ENCODE measurements around the gene FRMD3.

The FRMD3 gene

DNA sequence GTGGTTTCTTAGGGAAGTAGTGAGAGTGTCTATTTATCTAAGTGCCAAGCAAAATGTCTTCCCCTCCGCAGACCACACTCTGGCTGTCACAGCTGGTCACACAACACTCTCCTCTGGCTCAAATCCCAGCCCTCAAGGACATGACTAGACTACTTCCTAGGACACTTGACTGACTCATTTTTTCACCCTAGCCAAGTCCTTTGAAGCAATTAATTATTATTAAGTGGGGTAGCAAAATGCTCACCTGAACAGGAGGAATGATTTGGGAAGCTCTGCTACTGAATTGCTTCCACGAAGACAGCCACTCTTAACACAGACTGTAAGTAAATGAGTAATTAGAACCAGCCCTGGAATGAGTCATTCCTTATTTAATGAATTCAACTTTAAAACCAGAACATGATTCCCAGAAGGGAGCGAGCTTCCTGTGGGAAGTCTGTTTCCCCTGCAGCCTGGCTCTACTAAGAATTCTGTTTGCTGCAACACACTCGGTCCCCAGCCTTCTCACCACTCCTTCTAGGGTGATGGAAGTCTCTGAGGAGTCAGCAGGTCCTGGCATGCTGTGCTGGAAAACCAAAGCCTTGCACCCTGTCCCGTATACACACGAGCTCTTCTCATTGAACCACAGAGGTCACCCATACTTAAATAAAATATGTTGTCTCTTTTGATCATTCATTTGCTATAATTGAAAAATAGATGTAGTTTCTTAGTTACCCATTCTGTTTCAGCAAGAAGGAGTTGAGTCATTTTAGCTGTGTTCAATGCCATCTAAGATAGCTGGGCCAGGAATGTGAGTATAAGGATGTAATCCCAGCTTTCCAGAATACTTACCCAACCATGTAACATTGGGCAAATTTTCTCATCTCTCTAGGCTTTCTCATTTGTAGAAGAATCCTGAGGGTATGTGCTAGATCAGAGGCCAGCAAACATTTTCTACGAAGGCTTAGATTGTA, 256.6 kb downstream of the FRMD3 start:
- Histone ChIP-seq H2BK15ac (ENCODE audit: low read depth, poor library complexity, severe bottlenecking) (no peak overlapping the region), H3K4me2 (ENCODE audit: low read length, poor library complexity, severe bottlenecking) (peak overlapping the region; percentile 34), H4K8ac (ENCODE audit: low read length) (no peak overlapping the region), H3K9me3 (ENCODE audit: control insufficient read depth, low read length) (no peaks in the 10 kb centered on the region), H3K9ac (ENCODE audit: low read length) (peak overlapping the region; percentile 67), H3K79me1 (replicated peaks; ENCODE audit: low read length, poor library complexity, severe bottlenecking) (no peaks in the 10 kb centered on the region), H3K18ac (ENCODE audit: low read depth in 1 of 2, low read length in 2 of 2) (no peak overlapping the region), H2BK5ac (ENCODE audit: low read depth, low read length, poor library complexity, severe bottlenecking) (no peak overlapping the region), H2BK120ac (ENCODE audit: low read depth, low read length) (no peak overlapping the region), H3K4me3 (ENCODE audit: insufficient read depth in 1 of 2, low read depth in 1 of 2, low read length in 2 of 2) (peak overlapping the region in 1 of 2 experiments; percentile 49), H2AFZ (ENCODE audit: low read depth, low read length) (no peak overlapping the region), H3K14ac (ENCODE audit: low read length in 2 of 2) (no peak overlapping the region), H3K36me3 (ENCODE audit: control insufficient read depth in 1 of 2, insufficient read depth in 2 of 2, low read depth in 1 of 2, low read length in 2 of 2) (no peaks in the 10 kb centered on the region), H3K27ac (ENCODE audit: low read length, poor library complexity, severe bottlenecking) (peak overlapping the region; percentile 60), H3K4me1 (ENCODE audit: control insufficient read depth, insufficient read depth, low read depth, low read length) (peaks cover 4% of the 10 kb centered on the region), H3K4ac (ENCODE audit: low read depth in 1 of 2, low read length in 2 of 2) (no peak overlapping the region), H3K23ac (ENCODE audit: low read length in 2 of 2) (no peak overlapping the region), H3K27me3 (ENCODE audit: control insufficient read depth in 1 of 2, insufficient read depth in 1 of 2, low read length in 2 of 2) (peaks cover 0 to 4% of the 10 kb centered on the region in 2 experiments), H4K91ac (ENCODE audit: low read length) (no peak overlapping the region), H2AK5ac (ENCODE audit: low read length, severe bottlenecking) (no peak overlapping the region), H2BK12ac (ENCODE audit: low read length in 2 of 2) (no peak overlapping the region)
- 23% methylated on average over 5 of the region's 7 CpGs for WGBS
- DNase-seq, result peak; percentile 71

DNA sequence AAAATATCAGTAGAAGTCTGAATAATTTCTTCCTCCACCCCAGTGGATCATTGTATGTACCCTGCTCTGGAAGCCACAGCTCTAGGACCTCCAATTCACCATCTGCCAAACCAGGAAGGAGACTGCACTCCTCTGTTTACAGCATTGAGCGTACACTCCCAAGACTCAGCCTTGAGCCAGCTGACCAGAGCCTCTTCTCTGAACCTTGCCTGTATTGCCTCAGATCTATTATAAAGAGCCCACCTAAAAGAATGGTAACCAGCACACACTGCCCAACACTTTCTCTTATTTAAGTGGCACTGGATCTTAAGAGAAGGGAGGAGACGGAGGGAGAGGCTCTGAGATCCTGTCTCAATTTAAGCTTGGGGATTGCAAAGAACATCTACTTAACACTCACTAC, 257.4 kb downstream of the FRMD3 start:
- H3K36me3 ChIP-seq (ENCODE audit: control insufficient read depth in 1 of 2, insufficient read depth in 2 of 2, low read depth in 1 of 2, low read length in 2 of 2), result no peaks in the 10 kb centered on the region
- H3K4ac ChIP-seq (ENCODE audit: low read depth in 1 of 2, low read length in 2 of 2), result no peak overlapping the region
- H3K79me1 ChIP-seq (replicated peaks; ENCODE audit: low read length, poor library complexity, severe bottlenecking), result no peaks in the 10 kb centered on the region
- H3K4me2 ChIP-seq (ENCODE audit: low read length, poor library complexity, severe bottlenecking), result no peak overlapping the region
- peak overlapping the region; percentile 67 for H3K9ac ChIP-seq (ENCODE audit: low read length)
- no peak overlapping the region for H2BK12ac ChIP-seq (ENCODE audit: low read length in 2 of 2)
- no peak overlapping the region for H3K18ac ChIP-seq (ENCODE audit: low read depth in 1 of 2, low read length in 2 of 2)
- no peak overlapping the region for H2BK120ac ChIP-seq (ENCODE audit: low read depth, low read length)
- H3K4me1 ChIP-seq (ENCODE audit: control insufficient read depth, insufficient read depth, low read depth, low read length), result peaks cover 4% of the 10 kb centered on the region
- H3K23ac ChIP-seq (ENCODE audit: low read length in 2 of 2), result no peak overlapping the region
- H2AK5ac ChIP-seq (ENCODE audit: low read length, severe bottlenecking), result no peak overlapping the region
- no peak for DNase-seq
- H3K14ac ChIP-seq (ENCODE audit: low read length in 2 of 2), result no peak overlapping the region
- H2BK15ac ChIP-seq (ENCODE audit: low read depth, poor library complexity, severe bottlenecking), result no peak overlapping the region
- no peak overlapping the region for H2BK5ac ChIP-seq (ENCODE audit: low read depth, low read length, poor library complexity, severe bottlenecking)
- H3K27ac ChIP-seq (ENCODE audit: low read length, poor library complexity, severe bottlenecking), result no peak overlapping the region
- peaks cover 0 to under 1% of the 10 kb centered on the region in 2 experiments for H3K27me3 ChIP-seq (ENCODE audit: control insufficient read depth in 1 of 2, insufficient read depth in 1 of 2, low read length in 2 of 2)
- H4K8ac ChIP-seq (ENCODE audit: low read length), result no peak overlapping the region
- WGBS, result 30% methylated on average over 2 of the region's 2 CpGs
- H2AFZ ChIP-seq (ENCODE audit: low read depth, low read length), result no peak overlapping the region
- no peaks in the 10 kb centered on the region for H3K9me3 ChIP-seq (ENCODE audit: control insufficient read depth, low read length)
- peak overlapping the region in 1 of 2 experiments; percentile 49 for H3K4me3 ChIP-seq (ENCODE audit: insufficient read depth in 1 of 2, low read depth in 1 of 2, low read length in 2 of 2)
- no peak overlapping the region for H4K91ac ChIP-seq (ENCODE audit: low read length)

DNA sequence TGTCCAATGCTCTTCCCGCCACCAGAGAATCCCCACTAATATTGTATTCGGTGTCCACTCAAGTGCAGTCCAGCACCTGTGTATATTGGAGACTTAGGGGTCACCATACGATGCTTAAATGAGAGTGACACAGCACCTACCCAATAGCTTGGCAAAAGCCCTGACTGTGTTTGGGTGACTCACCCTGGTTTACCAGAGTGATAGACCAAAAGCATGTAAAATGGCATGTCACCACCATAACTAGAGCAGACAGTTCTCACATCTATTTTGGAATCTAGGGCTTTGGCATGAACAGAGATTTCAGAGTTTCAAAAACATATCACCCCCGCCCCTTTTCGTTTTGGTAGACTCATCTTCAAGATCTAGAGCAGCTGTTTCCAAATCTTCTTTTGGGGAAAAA, 257.9 kb downstream of the FRMD3 start:
- Histone ChIP-seq H3K18ac (ENCODE audit: low read depth in 1 of 2, low read length in 2 of 2) (no peak overlapping the region), H3K14ac (ENCODE audit: low read length in 2 of 2) (no peak overlapping the region), H3K27me3 (ENCODE audit: control insufficient read depth in 1 of 2, insufficient read depth in 1 of 2, low read length in 2 of 2) (no peaks in the 10 kb centered on the region), H3K4ac (ENCODE audit: low read depth in 1 of 2, low read length in 2 of 2) (no peak overlapping the region), H3K9me3 (ENCODE audit: control insufficient read depth, low read length) (no peaks in the 10 kb centered on the region), H4K91ac (ENCODE audit: low read length) (no peak overlapping the region), H2AK5ac (ENCODE audit: low read length, severe bottlenecking) (no peak overlapping the region), H2BK120ac (ENCODE audit: low read depth, low read length) (no peak overlapping the region), H3K23ac (ENCODE audit: low read length in 2 of 2) (no peak overlapping the region), H2BK15ac (ENCODE audit: low read depth, poor library complexity, severe bottlenecking) (no peak overlapping the region), H3K4me2 (ENCODE audit: low read length, poor library complexity, severe bottlenecking) (no peak overlapping the region), H3K4me3 (ENCODE audit: insufficient read depth in 1 of 2, low read depth in 1 of 2, low read length in 2 of 2) (no peak overlapping the region), H3K4me1 (ENCODE audit: control insufficient read depth, insufficient read depth, low read depth, low read length) (peaks cover 4% of the 10 kb centered on the region), H3K9ac (ENCODE audit: low read length) (no peak overlapping the region), H2BK12ac (ENCODE audit: low read length in 2 of 2) (no peak overlapping the region), H2AFZ (ENCODE audit: low read depth, low read length) (no peak overlapping the region), H4K8ac (ENCODE audit: low read length) (no peak overlapping the region), H3K27ac (ENCODE audit: low read length, poor library complexity, severe bottlenecking) (no peak overlapping the region), H2BK5ac (ENCODE audit: low read depth, low read length, poor library complexity, severe bottlenecking) (no peak overlapping the region), H3K36me3 (ENCODE audit: control insufficient read depth in 1 of 2, insufficient read depth in 2 of 2, low read depth in 1 of 2, low read length in 2 of 2) (peaks cover 0 to 4% of the 10 kb centered on the region in 2 experiments), H3K79me1 (replicated peaks; ENCODE audit: low read length, poor library complexity, severe bottlenecking) (no peaks in the 10 kb centered on the region)
- WGBS, result 86% methylated on average over 3 of the region's 5 CpGs
- peak; percentile 4 for DNase-seq

DNA sequence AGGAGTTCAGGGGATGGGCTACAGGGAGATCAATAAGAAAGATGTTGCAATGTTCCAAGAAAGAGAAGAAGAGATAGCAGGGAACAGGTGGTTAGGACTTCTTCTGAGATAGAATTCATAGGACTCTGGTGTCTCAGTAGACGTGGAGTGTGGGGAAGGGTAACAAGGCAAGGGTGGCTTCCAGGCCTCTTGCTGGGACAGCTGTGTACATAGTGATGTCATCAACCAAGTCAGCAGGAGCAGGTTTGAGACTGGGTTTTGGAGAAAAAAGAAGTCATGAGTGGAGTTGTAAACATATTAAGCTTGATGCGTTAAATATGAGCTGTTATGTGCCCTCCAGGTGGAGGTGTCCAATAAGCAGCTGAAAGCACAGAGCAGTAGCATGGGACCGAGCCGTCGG, 263.4 kb downstream of the FRMD3 start:
- 91% methylated on average over 5 of the region's 5 CpGs for WGBS

More for the DNA sequence above, 263.4 kb downstream of the FRMD3 start:
- Histone ChIP-seq H3K9me3 (ENCODE audit: control insufficient read depth, low read length) (no peaks in the 10 kb centered on the region), H3K27me3 (ENCODE audit: control insufficient read depth in 1 of 2, insufficient read depth in 1 of 2, low read length in 2 of 2) (peaks cover 0 to 1% of the 10 kb centered on the region in 2 experiments), H3K27ac (ENCODE audit: low read length, poor library complexity, severe bottlenecking) (no peak overlapping the region), H3K4me3 (ENCODE audit: insufficient read depth in 1 of 2, low read depth in 1 of 2, low read length in 2 of 2) (no peak overlapping the region), H3K18ac (ENCODE audit: low read depth in 1 of 2, low read length in 2 of 2) (no peak overlapping the region), H3K14ac (ENCODE audit: low read length in 2 of 2) (no peak overlapping the region), H2BK5ac (ENCODE audit: low read depth, low read length, poor library complexity, severe bottlenecking) (no peak overlapping the region), H3K4ac (ENCODE audit: low read depth in 1 of 2, low read length in 2 of 2) (no peak overlapping the region), H4K8ac (ENCODE audit: low read length) (no peak overlapping the region), H2BK120ac (ENCODE audit: low read depth, low read length) (no peak overlapping the region), H3K4me1 (ENCODE audit: control insufficient read depth, insufficient read depth, low read depth, low read length) (no peaks in the 10 kb centered on the region), H3K23ac (ENCODE audit: low read length in 2 of 2) (no peak overlapping the region), H3K9ac (ENCODE audit: low read length) (no peak overlapping the region), H3K79me1 (replicated peaks; ENCODE audit: low read length, poor library complexity, severe bottlenecking) (no peaks in the 10 kb centered on the region), H2AFZ (ENCODE audit: low read depth, low read length) (no peak overlapping the region), H3K36me3 (ENCODE audit: control insufficient read depth in 1 of 2, insufficient read depth in 2 of 2, low read depth in 1 of 2, low read length in 2 of 2) (peaks cover 0 to 18% of the 10 kb centered on the region in 2 experiments), H2BK15ac (ENCODE audit: low read depth, poor library complexity, severe bottlenecking) (no peak overlapping the region), H4K91ac (ENCODE audit: low read length) (no peak overlapping the region), H2AK5ac (ENCODE audit: low read length, severe bottlenecking) (no peak overlapping the region), H2BK12ac (ENCODE audit: low read length in 2 of 2) (no peak overlapping the region), H3K4me2 (ENCODE audit: low read length, poor library complexity, severe bottlenecking) (no peak overlapping the region)
- no peak for DNase-seq
